ENCODE results near the gene PKIB.

DNA sequence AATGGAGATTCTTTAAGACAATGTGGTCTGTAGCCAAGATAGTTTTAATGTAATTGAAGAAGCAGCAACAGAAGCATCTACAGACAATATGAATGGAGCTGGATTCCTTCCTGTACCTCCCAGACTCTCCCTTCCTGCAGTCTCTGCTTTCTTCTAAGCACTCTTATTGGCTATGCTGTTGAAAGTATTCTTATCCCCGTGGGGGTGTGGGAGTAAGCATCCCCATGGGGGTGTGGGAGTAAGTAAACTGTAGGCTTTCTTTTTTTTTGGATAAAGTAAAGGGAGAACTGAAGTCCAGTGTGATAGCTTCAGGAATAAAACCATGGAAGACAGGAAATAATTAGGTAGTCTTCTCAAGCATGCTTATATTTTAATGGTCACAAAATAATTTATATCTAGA lies 4.1 kb downstream of the PKIB start:
- TF ChIP-seq, protein P1, sequence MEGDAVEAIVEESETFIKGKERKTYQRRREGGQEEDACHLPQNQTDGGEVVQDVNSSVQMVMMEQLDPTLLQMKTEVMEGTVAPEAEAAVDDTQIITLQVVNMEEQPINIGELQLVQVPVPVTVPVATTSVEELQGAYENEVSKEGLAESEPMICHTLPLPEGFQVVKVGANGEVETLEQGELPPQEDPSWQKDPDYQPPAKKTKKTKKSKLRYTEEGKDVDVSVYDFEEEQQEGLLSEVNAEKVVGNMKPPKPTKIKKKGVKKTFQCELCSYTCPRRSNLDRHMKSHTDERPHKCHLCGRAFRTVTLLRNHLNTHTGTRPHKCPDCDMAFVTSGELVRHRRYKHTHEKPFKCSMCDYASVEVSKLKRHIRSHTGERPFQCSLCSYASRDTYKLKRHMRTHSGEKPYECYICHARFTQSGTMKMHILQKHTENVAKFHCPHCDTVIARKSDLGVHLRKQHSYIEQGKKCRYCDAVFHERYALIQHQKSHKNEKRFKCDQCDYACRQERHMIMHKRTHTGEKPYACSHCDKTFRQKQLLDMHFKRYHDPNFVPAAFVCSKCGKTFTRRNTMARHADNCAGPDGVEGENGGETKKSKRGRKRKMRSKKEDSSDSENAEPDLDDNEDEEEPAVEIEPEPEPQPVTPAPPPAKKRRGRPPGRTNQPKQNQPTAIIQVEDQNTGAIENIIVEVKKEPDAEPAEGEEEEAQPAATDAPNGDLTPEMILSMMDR (IDR thresholded peaks at IDR 0.05) = no peak
- TF ChIP-seq POLR2A (IDR thresholded peaks at IDR 0.05) = no peak

All from esophagus squamous epithelium (tissue), 4 donors.